Coronary artery (tissue), 2 donors: ENCODE measurements around the gene TRIM39.

Source experiments
- DNase-seq: peaks from one replicate; pipeline ENCODE4 v3.0.0-alpha.2; 2017; ENCODE audit warnings: low spot score
- H3K27ac ChIP-seq, 2 donors: fragments of 200-600 bp; sonication (generic); one replicate each; pipeline ENCODE4 v1.5.1; 2016 to 2019
- H3K4me3 ChIP-seq: fragments of 200-600 bp; sonication (generic); 2 replicates; pipeline ENCODE4 v1.5.1; 2016; ENCODE audit warnings: mild to moderate bottlenecking, moderate library complexity
- TF ChIP-seq, protein P1 (sequence below): fragments of 200-600 bp; sonication (generic); IDR thresholded peaks from one replicate; pipeline ENCODE4 v1.5.1; 2019; ENCODE audit warnings: antibody characterized with exemption

The TRIM39 gene

DNA sequence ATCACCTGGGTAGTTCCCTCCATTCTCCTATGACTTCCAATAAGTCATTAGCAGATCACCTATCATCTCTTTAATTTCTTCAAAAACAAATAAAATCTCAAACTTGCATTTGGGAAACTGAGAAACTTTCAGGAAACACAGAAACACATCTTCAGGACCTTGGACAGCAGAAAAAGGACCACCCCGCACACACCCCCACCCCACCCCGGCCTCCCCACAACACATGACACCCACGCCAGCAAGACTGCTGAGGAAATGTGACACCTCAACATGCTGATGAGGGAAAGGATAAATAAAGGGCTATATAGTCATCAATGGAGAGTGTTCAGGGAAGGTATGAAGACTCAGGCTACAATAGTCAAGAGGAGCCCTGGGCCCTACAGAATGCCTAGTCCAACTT, 15.6 kb upstream of the TRIM39 start:
- TF ChIP-seq, protein P1, sequence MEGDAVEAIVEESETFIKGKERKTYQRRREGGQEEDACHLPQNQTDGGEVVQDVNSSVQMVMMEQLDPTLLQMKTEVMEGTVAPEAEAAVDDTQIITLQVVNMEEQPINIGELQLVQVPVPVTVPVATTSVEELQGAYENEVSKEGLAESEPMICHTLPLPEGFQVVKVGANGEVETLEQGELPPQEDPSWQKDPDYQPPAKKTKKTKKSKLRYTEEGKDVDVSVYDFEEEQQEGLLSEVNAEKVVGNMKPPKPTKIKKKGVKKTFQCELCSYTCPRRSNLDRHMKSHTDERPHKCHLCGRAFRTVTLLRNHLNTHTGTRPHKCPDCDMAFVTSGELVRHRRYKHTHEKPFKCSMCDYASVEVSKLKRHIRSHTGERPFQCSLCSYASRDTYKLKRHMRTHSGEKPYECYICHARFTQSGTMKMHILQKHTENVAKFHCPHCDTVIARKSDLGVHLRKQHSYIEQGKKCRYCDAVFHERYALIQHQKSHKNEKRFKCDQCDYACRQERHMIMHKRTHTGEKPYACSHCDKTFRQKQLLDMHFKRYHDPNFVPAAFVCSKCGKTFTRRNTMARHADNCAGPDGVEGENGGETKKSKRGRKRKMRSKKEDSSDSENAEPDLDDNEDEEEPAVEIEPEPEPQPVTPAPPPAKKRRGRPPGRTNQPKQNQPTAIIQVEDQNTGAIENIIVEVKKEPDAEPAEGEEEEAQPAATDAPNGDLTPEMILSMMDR: no peak
- Histone ChIP-seq H3K27ac (no peak overlapping the region), H3K4me3 (no peak overlapping the region)
- no peak for DNase-seq

- TF ChIP-seq, protein P1: no peak
- H3K4me3 ChIP-seq: no peak overlapping the region
- no peak for DNase-seq
- H3K27ac ChIP-seq: no peak overlapping the region
Observed at GRCh38 chr6:30311671-30312070, 15.1 kb upstream of the TRIM39 start.

GRCh38 chr6:30312266-30312665, 14.5 kb upstream of the TRIM39 start:
- no peak for DNase-seq
- TF ChIP-seq, protein P1: no peak
- H3K27ac ChIP-seq: no peak overlapping the region
- no peak overlapping the region for H3K4me3 ChIP-seq

GRCh38 chr6:30312676-30313321, 13.9 kb upstream of the TRIM39 start:
- no peak overlapping the region for H3K27ac ChIP-seq
- DNase-seq: no peak
- H3K4me3 ChIP-seq: no peak overlapping the region
- TF ChIP-seq, protein P1: no peak

DNA sequence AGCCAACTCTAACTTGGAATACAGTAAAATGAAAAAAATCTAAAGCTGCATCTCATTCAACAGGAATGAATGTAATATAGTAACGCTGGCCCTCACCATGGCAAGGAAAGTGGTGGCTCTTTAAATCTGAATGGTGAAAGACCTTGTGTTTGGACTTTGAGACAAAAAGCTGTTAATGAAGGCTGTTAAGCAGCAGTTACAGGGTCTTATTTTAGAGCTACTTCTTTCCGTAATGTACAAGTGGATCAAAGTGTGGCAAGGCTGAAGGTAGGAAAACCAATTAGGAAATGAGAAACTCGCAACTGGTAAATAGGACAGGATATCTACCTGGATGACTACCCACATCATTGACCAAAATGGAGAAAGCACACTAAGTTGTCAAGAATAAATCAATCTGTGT, 11.6 kb upstream of the TRIM39 start:
- TF ChIP-seq, protein P1: no peak
- Histone ChIP-seq H3K4me3 (no peak overlapping the region), H3K27ac (no peak overlapping the region)
- no peak for DNase-seq

DNA sequence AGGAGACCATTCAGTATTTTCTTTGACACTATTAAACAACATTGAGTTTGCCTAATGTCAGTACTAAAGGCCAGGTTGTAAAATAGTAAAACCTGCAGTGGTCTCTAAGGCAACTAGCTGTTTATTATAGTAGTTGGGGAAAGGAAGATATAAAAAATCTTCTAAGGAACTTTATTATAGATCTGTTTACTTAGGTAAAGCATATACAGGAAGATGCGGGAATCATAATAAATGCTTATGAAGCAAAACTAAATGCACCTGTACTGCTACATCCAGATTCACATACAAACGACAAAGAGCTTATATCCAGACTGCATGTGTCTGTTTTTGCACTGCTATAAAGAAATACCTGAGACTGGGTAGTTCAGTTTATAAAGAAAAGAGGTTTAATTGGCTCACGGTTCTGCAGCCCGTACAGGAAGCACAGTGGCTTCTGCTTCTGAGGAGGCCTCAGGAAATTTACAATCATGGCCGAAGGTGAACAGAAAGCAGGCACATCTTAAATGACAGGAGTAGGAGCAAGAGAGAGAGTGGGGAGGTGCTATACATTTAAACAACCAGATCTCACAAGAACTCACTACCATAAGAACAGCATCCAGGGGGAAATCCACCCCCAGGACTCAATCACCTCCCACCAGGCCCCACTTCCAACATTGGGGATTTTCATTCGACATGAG, 8.7 kb upstream of the TRIM39 start:
- Histone ChIP-seq H3K27ac (no peak overlapping the region), H3K4me3 (no peak overlapping the region)
- DNase-seq: no peak
- TF ChIP-seq, protein P1: no peak
